Karpas-422 (cell line): ENCODE data around the gene PRR15L. TPM values are rescaled to one million over a fixed set of nuclear protein-coding genes. Genes with fewer than 3 reads are reported as not detected.

ENCODE experiments used
- DNase-seq: peaks from one replicate; pipeline ENCODE4 v3.0.0-alpha.2; 2015
- H2AFZ ChIP-seq: fragments of 200-600 bp; sonication (generic); 2 replicates; pipeline ENCODE4 v1.6.1; 2014; ENCODE audit warnings: antibody characterized with exemption, low read length, mixed read lengths
- H3K27ac ChIP-seq: fragments of 200-600 bp; sonication (generic); 2 replicates; pipeline ENCODE4 v1.5.1; 2014; ENCODE audit warnings: mild to moderate bottlenecking, low read length, moderate library complexity
- H3K27me3 ChIP-seq: fragments of 200-600 bp; sonication (generic); 2 replicates; pipeline ENCODE4 v1.6.1; 2014; ENCODE audit warnings: low read length, mixed read lengths
- H3K36me3 ChIP-seq: fragments of 200-600 bp; sonication (generic); 2 replicates; pipeline ENCODE4 v1.6.1; 2014; ENCODE audit warnings: low read length, mixed read lengths; ENCODE audit not compliant: insufficient read depth
- H3K4me1 ChIP-seq: fragments of 200-600 bp; sonication (generic); 2 replicates; pipeline ENCODE4 v1.6.1; 2014; ENCODE audit warnings: mild to moderate bottlenecking, low read length, mixed read lengths
- H3K4me2 ChIP-seq: fragments of 200-600 bp; sonication (generic); 2 replicates; pipeline ENCODE4 v1.6.1; 2014; ENCODE audit warnings: low read length, low read depth, mild to moderate bottlenecking; ENCODE audit not compliant: poor library complexity, severe bottlenecking
- H3K4me3 ChIP-seq: fragments of 200-600 bp; sonication (generic); 2 replicates; pipeline ENCODE4 v1.5.1; 2014; ENCODE audit warnings: mild to moderate bottlenecking, antibody characterized with exemption, low read length, mixed read lengths
- H3K79me2 ChIP-seq: fragments of 200-600 bp; sonication (generic); 2 replicates; pipeline ENCODE4 v1.6.1; 2014; ENCODE audit warnings: mild to moderate bottlenecking, low read length, mixed read lengths
- H3K9ac ChIP-seq: fragments of 200-600 bp; sonication (generic); 2 replicates; pipeline ENCODE4 v1.6.0; 2014; ENCODE audit warnings: low read length
- H3K9me2 ChIP-seq: fragments of 200-600 bp; sonication (generic), shearing (Covaris generic); replicated peaks from 2 replicates; pipeline ENCODE4 v1.6.0; 2014; ENCODE audit warnings: mild to moderate bottlenecking, low read length, moderate library complexity; ENCODE audit not compliant: insufficient read depth
- H3K9me3 ChIP-seq: fragments of 300-700, 200-600 bp; sonication (generic); 2 replicates; pipeline ENCODE4 v1.6.1; 2014; ENCODE audit warnings: low read length, mixed read lengths
- H4K20me1 ChIP-seq: fragments of 200-600 bp; sonication (generic); 2 replicates; pipeline ENCODE4 v1.6.1; 2014; ENCODE audit warnings: mild to moderate bottlenecking, antibody characterized with exemption, low read length, low read depth; ENCODE audit not compliant: insufficient read depth
- total RNA-seq: library from RNA; depleted of rRNA; stranded (reverse); fragments of >200 nt; shearing (Covaris generic); gene quantifications from 2 replicates; pipeline ENCODE4 v1.2.3, GENCODE V29; 2014; ENCODE audit warnings: low replicate concordance

Gene PRR15L
- total RNA-seq, 1 experiment from 2014 or later = 0.97 TPM

GRCh38 chr17:47917581-47917980 lies 40.1 kb downstream of the PRR15L start:
- 0 out of 2 replicates have a peak, but pooled peaks cover 2% of the 10 kb centered on the region for H3K79me2 ChIP-seq
- no peaks in the 10 kb centered on the region for H3K27me3 ChIP-seq
- no peak for DNase-seq
- H2AFZ ChIP-seq = no peak overlapping the region
- no peaks in the 10 kb centered on the region for H3K9me3 ChIP-seq
- no peak overlapping the region for H3K27ac ChIP-seq
- no peaks in the 10 kb centered on the region for H3K4me1 ChIP-seq
- H4K20me1 ChIP-seq = no peaks in the 10 kb centered on the region
- H3K36me3 ChIP-seq = no peaks in the 10 kb centered on the region
- no peak overlapping the region for H3K4me3 ChIP-seq
- no peaks in the 10 kb centered on the region for H3K9me2 ChIP-seq
- no peak overlapping the region for H3K4me2 ChIP-seq
- no peak overlapping the region for H3K9ac ChIP-seq

- DNase-seq = no peak
- Histone ChIP-seq H3K9ac (no peak overlapping the region), H3K9me2 (no peaks in the 10 kb centered on the region), H3K4me2 (no peak overlapping the region), H3K27ac (no peak overlapping the region), H3K27me3 (no peaks in the 10 kb centered on the region), H3K4me1 (no peaks in the 10 kb centered on the region), H3K4me3 (no peak overlapping the region), H3K79me2 (peaks cover 7% of the 10 kb centered on the region; the same call in 1 of the 2 replicates), H3K9me3 (no peaks in the 10 kb centered on the region), H2AFZ (no peak overlapping the region), H3K36me3 (no peaks in the 10 kb centered on the region), H4K20me1 (no peaks in the 10 kb centered on the region)
Measured at GRCh38 chr17:47916489-47917208, 41.0 kb downstream of the PRR15L start.

- no peak overlapping the region for H3K27ac ChIP-seq
- no peaks in the 10 kb centered on the region for H3K4me1 ChIP-seq
Measured at GRCh38 chr17:47915776-47916398, 41.8 kb downstream of the PRR15L start.

GRCh38 chr17:47914306-47914948 lies 43.3 kb downstream of the PRR15L start:
- DNase-seq = no peak
- Histone ChIP-seq H3K36me3 (no peaks in the 10 kb centered on the region), H3K27me3 (no peaks in the 10 kb centered on the region), H3K27ac (no peak overlapping the region), H3K9me3 (no peaks in the 10 kb centered on the region), H3K9me2 (no peaks in the 10 kb centered on the region), H3K4me2 (no peak overlapping the region), H3K79me2 (peaks cover 19% of the 10 kb centered on the region), H3K4me3 (no peak overlapping the region), H2AFZ (no peak overlapping the region), H3K4me1 (no peaks in the 10 kb centered on the region), H4K20me1 (no peaks in the 10 kb centered on the region), H3K9ac (no peak overlapping the region)

More at GRCh38 chr17:47915776-47916398, 41.8 kb downstream of the PRR15L start:
- Histone ChIP-seq H3K79me2 (peaks cover 7% of the 10 kb centered on the region; the same call in 1 of the 2 replicates), H4K20me1 (no peaks in the 10 kb centered on the region), H3K27me3 (no peaks in the 10 kb centered on the region), H3K9me2 (no peaks in the 10 kb centered on the region), H3K9me3 (no peaks in the 10 kb centered on the region), H3K4me2 (no peak overlapping the region), H3K36me3 (no peaks in the 10 kb centered on the region), H2AFZ (no peak overlapping the region), H3K9ac (no peak overlapping the region), H3K4me3 (no peak overlapping the region)
- DNase-seq = no peak

GRCh38 chr17:47913050-47913449 lies 44.6 kb downstream of the PRR15L start:
- H3K79me2 ChIP-seq = peaks cover 27% of the 10 kb centered on the region
- H3K9ac ChIP-seq = no peak overlapping the region
- H3K27ac ChIP-seq = no peak overlapping the region
- DNase-seq = no peak
- H3K4me1 ChIP-seq = peaks cover 1% of the 10 kb centered on the region
- H3K36me3 ChIP-seq = no peaks in the 10 kb centered on the region
- no peak overlapping the region for H3K4me2 ChIP-seq
- H4K20me1 ChIP-seq = no peaks in the 10 kb centered on the region
- no peak overlapping the region for H3K4me3 ChIP-seq
- H3K9me2 ChIP-seq = no peaks in the 10 kb centered on the region
- H3K9me3 ChIP-seq = no peaks in the 10 kb centered on the region
- H3K27me3 ChIP-seq = no peaks in the 10 kb centered on the region
- no peak overlapping the region for H2AFZ ChIP-seq

- H3K9me2 ChIP-seq = no peaks in the 10 kb centered on the region
- H3K9ac ChIP-seq = no peak overlapping the region
- H2AFZ ChIP-seq = no peak overlapping the region
- H3K27me3 ChIP-seq = no peaks in the 10 kb centered on the region
- H3K4me1 ChIP-seq = peaks cover 10% of the 10 kb centered on the region
- no peak overlapping the region for H3K4me3 ChIP-seq
- H3K36me3 ChIP-seq = no peaks in the 10 kb centered on the region
- peaks cover 55% of the 10 kb centered on the region for H3K79me2 ChIP-seq
- H4K20me1 ChIP-seq = no peaks in the 10 kb centered on the region
- DNase-seq = no peak
- no peaks in the 10 kb centered on the region for H3K9me3 ChIP-seq
- H3K27ac ChIP-seq = no peak overlapping the region
- no peak overlapping the region for H3K4me2 ChIP-seq
Measured at GRCh38 chr17:47907932-47908562, 49.6 kb downstream of the PRR15L start.

- H3K9me3 ChIP-seq = no peaks in the 10 kb centered on the region
- H2AFZ ChIP-seq = no peak overlapping the region
- H3K27me3 ChIP-seq = no peaks in the 10 kb centered on the region
- peaks cover 62% of the 10 kb centered on the region for H3K79me2 ChIP-seq
- H4K20me1 ChIP-seq = no peaks in the 10 kb centered on the region
- no peak overlapping the region for H3K27ac ChIP-seq
- no peak overlapping the region for H3K4me2 ChIP-seq
- H3K9me2 ChIP-seq = no peaks in the 10 kb centered on the region
- DNase-seq = no peak
- no peak overlapping the region for H3K9ac ChIP-seq
- peaks cover 14% of the 10 kb centered on the region for H3K4me1 ChIP-seq
- no peaks in the 10 kb centered on the region for H3K36me3 ChIP-seq
- H3K4me3 ChIP-seq = no peak overlapping the region
Measured at GRCh38 chr17:47906443-47906842, 51.2 kb downstream of the PRR15L start.

GRCh38 chr17:47905221-47905733 lies 52.4 kb downstream of the PRR15L start:
- H3K9me3 ChIP-seq = no peaks in the 10 kb centered on the region
- no peak overlapping the region for H3K9ac ChIP-seq
- H2AFZ ChIP-seq = no peak overlapping the region
- no peaks in the 10 kb centered on the region for H3K9me2 ChIP-seq
- H4K20me1 ChIP-seq = no peaks in the 10 kb centered on the region
- no peak overlapping the region for H3K4me2 ChIP-seq
- H3K27ac ChIP-seq = no peak overlapping the region
- H3K4me1 ChIP-seq = peaks cover 15% of the 10 kb centered on the region
- no peaks in the 10 kb centered on the region for H3K27me3 ChIP-seq
- DNase-seq = no peak
- H3K4me3 ChIP-seq = no peak overlapping the region
- H3K36me3 ChIP-seq = no peaks in the 10 kb centered on the region
- peaks cover 65% of the 10 kb centered on the region for H3K79me2 ChIP-seq
